ENCODE measurements around the gene MSANTD3. TPM values are rescaled to one million over a fixed set of nuclear protein-coding genes. Genes with fewer than 3 reads are reported as not detected.
"Not testable (repeated sequence)": the region's sequence is repeated elsewhere in the genome, so short reads cannot be mapped to it uniquely, and the experiment has no call there.

The MSANTD3 gene
- total RNA-seq (10 to 100 TPM; 19.7 to 26.7 (median 21.8) TPM), polyA plus RNA-seq (19.7 TPM)
- long read RNA-seq, donor 1, transcript MSANTD3-203 (3 exons, 1,362 nt), result major isoform, 46 of 58 reads
- long read RNA-seq, donor 1, partial matches to known transcripts, result 5 of 58 reads
- long read RNA-seq, donor 1, other reads (novel, unspliced or antisense), result 6 of 58 reads
- long read RNA-seq, donor 2, transcript MSANTD3-203 (3 exons, 1,362 nt), result major isoform, 16 of 17 reads
- long read RNA-seq, donor 2, partial matches to known transcripts, result 1 of 17 reads
- long read RNA-seq, donor 2, other reads (novel, unspliced or antisense), result 0 of 17 reads
- long read RNA-seq, donor 3, transcript MSANTD3-203 (3 exons, 1,362 nt), result major isoform, 17 of 29 reads
- long read RNA-seq, donor 3, partial matches to known transcripts, result 8 of 29 reads
- long read RNA-seq, donor 3, other reads (novel, unspliced or antisense), result 1 of 29 reads
- long read RNA-seq, donor 4, transcript MSANTD3-203 (3 exons, 1,362 nt), result major isoform, 21 of 24 reads
- long read RNA-seq, donor 4, partial matches to known transcripts, result 0 of 24 reads
- long read RNA-seq, donor 4, other reads (novel, unspliced or antisense), result 2 of 24 reads

GRCh38 chr9:100426530-100427365 is at the start of gene MSANTD3:
MSANTD3 (plus strand) TSS chr9:100427143; CDS start chr9:100441939, 14,796 bp downstream.
- intact Hi-C loops (cut with DNase I), result no loop called here
- no peaks in the 10 kb centered on the region for H3K9me3 ChIP-seq (ENCODE audit: control insufficient read depth, low read length)
- H3K27me3 ChIP-seq (ENCODE audit: control insufficient read depth, insufficient read depth), result no peaks in the 10 kb centered on the region
- under 1% methylated on average over 80 of the region's 80 CpGs for WGBS
- peak within 1 kb of the TSS; percentile 100 for H3K4me3 ChIP-seq (ENCODE audit: low read length)
- H3K4me1 ChIP-seq (ENCODE audit: control insufficient read depth, insufficient read depth, low read length), result peaks cover 7% of the 10 kb centered on the region
- peak; percentile 85 to 87 for ATAC-seq
- peak; percentile 71 to 88 (median 87) for DNase-seq
- peak within 1 kb of the TSS; percentile 80 for H3K27ac ChIP-seq (ENCODE audit: low read length)

- Histone ChIP-seq H3K27ac (ENCODE audit: low read length) (no peak overlapping the region), H3K4me1 (ENCODE audit: control insufficient read depth, insufficient read depth, low read length) (no peaks in the 10 kb centered on the region), H3K4me3 (ENCODE audit: low read length) (no peak overlapping the region), H3K27me3 (ENCODE audit: control insufficient read depth, insufficient read depth) (no peaks in the 10 kb centered on the region), H3K9me3 (ENCODE audit: control insufficient read depth, low read length) (no peaks in the 10 kb centered on the region)
- ATAC-seq (no peak), DNase-seq (no peak)
- 74% methylated on average over 4 of the region's 4 CpGs for WGBS
- intact Hi-C loops (cut with DNase I), result no loop called here
Observed at GRCh38 chr9:100379862-100380261, 47.1 kb upstream of the MSANTD3 start.

GRCh38 chr9:100392989-100393388 is 34.0 kb upstream of the MSANTD3 start:
- intact Hi-C loops (cut with DNase I), result not testable (repeated sequence)
- 98% methylated on average over 21 of the region's 21 CpGs for WGBS
- DNase-seq, result peak in 1 of 3 donors; percentile 39

GRCh38 chr9:100394032-100394695 is 32.8 kb upstream of the MSANTD3 start:
- Histone ChIP-seq H3K4me3 (ENCODE audit: low read length) (no peak overlapping the region), H3K27ac (ENCODE audit: low read length) (no peak overlapping the region), H3K4me1 (ENCODE audit: control insufficient read depth, insufficient read depth, low read length) (no peaks in the 10 kb centered on the region), H3K9me3 (ENCODE audit: control insufficient read depth, low read length) (no peaks in the 10 kb centered on the region), H3K27me3 (ENCODE audit: control insufficient read depth, insufficient read depth) (no peaks in the 10 kb centered on the region)
- ATAC-seq, result no peak
- intact Hi-C loops (cut with DNase I), result no loop called here
- no peak for DNase-seq

More at GRCh38 chr9:100392989-100393388, 34.0 kb upstream of the MSANTD3 start:
- H3K27me3 ChIP-seq (ENCODE audit: control insufficient read depth, insufficient read depth); H3K4me1 ChIP-seq (ENCODE audit: control insufficient read depth, insufficient read depth, low read length); H3K27ac ChIP-seq (ENCODE audit: low read length); H3K9me3 ChIP-seq (ENCODE audit: control insufficient read depth, low read length); H3K4me3 ChIP-seq (ENCODE audit: low read length); ATAC-seq: not testable (repeated sequence)

GRCh38 chr9:100394816-100395215 is 32.1 kb upstream of the MSANTD3 start:
- Histone ChIP-seq H3K9me3 (ENCODE audit: control insufficient read depth, low read length) (no peaks in the 10 kb centered on the region), H3K27me3 (ENCODE audit: control insufficient read depth, insufficient read depth) (no peaks in the 10 kb centered on the region), H3K4me3 (ENCODE audit: low read length) (no peak overlapping the region), H3K27ac (ENCODE audit: low read length) (no peak overlapping the region), H3K4me1 (ENCODE audit: control insufficient read depth, insufficient read depth, low read length) (no peaks in the 10 kb centered on the region)
- intact Hi-C loops (cut with DNase I), result no loop called here
- DNase-seq, result no peak
- ATAC-seq, result no peak
- WGBS, result 82% methylated on average over 2 of the region's 2 CpGs

GRCh38 chr9:100396769-100397168 is 30.2 kb upstream of the MSANTD3 start:
- no peaks in the 10 kb centered on the region for H3K9me3 ChIP-seq (ENCODE audit: control insufficient read depth, low read length)
- ATAC-seq (no peak), DNase-seq (no peak)
- H3K4me3 ChIP-seq (ENCODE audit: low read length), result no peak overlapping the region
- H3K27ac ChIP-seq (ENCODE audit: low read length), result no peak overlapping the region
- 98% methylated on average over 9 of the region's 9 CpGs for WGBS
- intact Hi-C loops (cut with DNase I), result no loop called here
- no peaks in the 10 kb centered on the region for H3K27me3 ChIP-seq (ENCODE audit: control insufficient read depth, insufficient read depth)
- no peaks in the 10 kb centered on the region for H3K4me1 ChIP-seq (ENCODE audit: control insufficient read depth, insufficient read depth, low read length)

GRCh38 chr9:100397529-100398266 is 29.2 kb upstream of the MSANTD3 start:
- Histone ChIP-seq H3K27ac (ENCODE audit: low read length) (no peak overlapping the region), H3K27me3 (ENCODE audit: control insufficient read depth, insufficient read depth) (no peaks in the 10 kb centered on the region), H3K4me3 (ENCODE audit: low read length) (no peak overlapping the region), H3K4me1 (ENCODE audit: control insufficient read depth, insufficient read depth, low read length) (no peaks in the 10 kb centered on the region), H3K9me3 (ENCODE audit: control insufficient read depth, low read length) (no peaks in the 10 kb centered on the region)
- 84% methylated on average over 3 of the region's 3 CpGs for WGBS
- intact Hi-C loops (cut with DNase I), result no loop called here
- ATAC-seq (no peak), DNase-seq (no peak)

GRCh38 chr9:100401042-100401441 is 25.9 kb upstream of the MSANTD3 start:
- DNase-seq (no peak), ATAC-seq (no peak)
- Histone ChIP-seq H3K4me3 (ENCODE audit: low read length) (no peak overlapping the region), H3K27me3 (ENCODE audit: control insufficient read depth, insufficient read depth) (no peaks in the 10 kb centered on the region), H3K9me3 (ENCODE audit: control insufficient read depth, low read length) (no peaks in the 10 kb centered on the region), H3K4me1 (ENCODE audit: control insufficient read depth, insufficient read depth, low read length) (no peaks in the 10 kb centered on the region), H3K27ac (ENCODE audit: low read length) (no peak overlapping the region)
- intact Hi-C loops (cut with DNase I), result no loop called here
- 96% methylated on average over 1 of the region's 1 CpG for WGBS

GRCh38 chr9:100406962-100407361 is 20.0 kb upstream of the MSANTD3 start:
- Histone ChIP-seq H3K4me1 (ENCODE audit: control insufficient read depth, insufficient read depth, low read length) (no peaks in the 10 kb centered on the region), H3K27me3 (ENCODE audit: control insufficient read depth, insufficient read depth) (no peaks in the 10 kb centered on the region), H3K4me3 (ENCODE audit: low read length) (no peak overlapping the region), H3K27ac (ENCODE audit: low read length) (no peak overlapping the region), H3K9me3 (ENCODE audit: control insufficient read depth, low read length) (no peaks in the 10 kb centered on the region)
- DNase-seq (no peak), ATAC-seq (no peak)
- 58% methylated on average over 1 of the region's 1 CpG for WGBS
- intact Hi-C loops (cut with DNase I), result no loop called here

GRCh38 chr9:100408546-100409175 is 18.3 kb upstream of the MSANTD3 start:
- Histone ChIP-seq H3K9me3 (ENCODE audit: control insufficient read depth, low read length) (no peaks in the 10 kb centered on the region), H3K27me3 (ENCODE audit: control insufficient read depth, insufficient read depth) (no peaks in the 10 kb centered on the region), H3K4me3 (ENCODE audit: low read length) (no peak overlapping the region), H3K27ac (ENCODE audit: low read length) (no peak overlapping the region), H3K4me1 (ENCODE audit: control insufficient read depth, insufficient read depth, low read length) (no peaks in the 10 kb centered on the region)
- DNase-seq, result no peak
- WGBS, result 65% methylated on average over 5 of the region's 5 CpGs
- ATAC-seq, result no peak
- intact Hi-C loops (cut with DNase I), result no loop called here
